ENCODE measurements around the gene MYL3.
"Not testable (repeated sequence)": the region's sequence is repeated elsewhere in the genome, so short reads cannot be mapped to it uniquely, and the experiment has no call there.

Gene MYL3

GRCh38 chr3:46863261-46863782 is at the start of gene MYL3:
MYL3 (minus strand) TSS chr3:46863444; CDS start chr3:46863390, 54 bp downstream.
- no peak for DNase-seq

DNA sequence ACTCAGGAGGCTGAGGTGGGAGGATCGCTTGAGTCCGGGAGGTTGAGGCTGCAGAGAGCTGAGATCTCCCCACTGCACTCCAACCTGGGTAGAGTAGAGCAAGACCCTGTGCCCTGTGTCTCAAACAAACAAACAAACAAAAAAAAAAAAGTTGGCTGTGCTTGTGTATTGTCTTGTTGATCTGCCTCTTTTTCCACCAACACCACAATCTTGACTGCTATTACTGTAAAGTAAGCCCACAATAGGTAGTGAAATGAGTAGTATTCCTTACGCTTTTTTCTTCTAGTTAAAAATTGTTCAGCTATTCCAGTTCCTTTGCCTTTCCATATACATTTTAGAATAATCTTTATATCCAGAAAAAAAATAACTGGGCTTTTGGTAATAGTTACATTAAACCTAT is 49.7 kb upstream of the MYL3 start:
- DNase-seq: no peak

GRCh38 chr3:46910914-46911313 is 47.7 kb upstream of the MYL3 start:
- not testable (repeated sequence) for DNase-seq

GRCh38 chr3:46910166-46910760 is 47.0 kb upstream of the MYL3 start:
- DNase-seq: no peak

DNA sequence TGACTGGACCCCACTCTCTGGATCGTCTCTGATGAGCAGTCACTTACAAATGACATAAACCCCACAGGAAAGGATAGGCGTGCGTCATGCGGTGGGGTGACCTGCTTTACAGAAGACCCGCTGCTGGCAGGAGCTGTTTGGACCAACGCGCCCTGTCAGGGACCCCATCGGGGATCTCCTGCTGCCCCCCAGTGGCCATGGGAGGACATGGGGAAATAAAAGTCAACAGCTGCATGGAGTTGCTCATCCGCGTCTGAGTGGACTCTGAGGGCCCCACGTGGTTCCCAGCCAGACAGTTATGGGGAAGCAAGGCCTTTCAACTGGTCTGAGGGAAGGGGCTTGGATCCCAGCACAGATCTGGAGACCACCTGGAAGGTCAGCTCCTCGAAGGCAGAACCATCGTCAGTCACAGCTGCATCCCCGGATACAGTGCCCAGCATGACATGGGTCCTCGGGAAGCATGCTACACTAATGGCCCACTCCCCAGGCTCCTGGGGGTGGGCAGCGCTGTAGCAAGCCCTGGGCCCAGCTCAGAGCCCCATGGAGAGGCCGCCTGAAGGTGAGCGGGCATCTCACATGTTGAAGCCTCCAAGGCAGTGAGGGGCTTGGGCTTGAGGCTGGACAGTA is 46.4 kb upstream of the MYL3 start:
- peak; percentile 64 for DNase-seq

DNA sequence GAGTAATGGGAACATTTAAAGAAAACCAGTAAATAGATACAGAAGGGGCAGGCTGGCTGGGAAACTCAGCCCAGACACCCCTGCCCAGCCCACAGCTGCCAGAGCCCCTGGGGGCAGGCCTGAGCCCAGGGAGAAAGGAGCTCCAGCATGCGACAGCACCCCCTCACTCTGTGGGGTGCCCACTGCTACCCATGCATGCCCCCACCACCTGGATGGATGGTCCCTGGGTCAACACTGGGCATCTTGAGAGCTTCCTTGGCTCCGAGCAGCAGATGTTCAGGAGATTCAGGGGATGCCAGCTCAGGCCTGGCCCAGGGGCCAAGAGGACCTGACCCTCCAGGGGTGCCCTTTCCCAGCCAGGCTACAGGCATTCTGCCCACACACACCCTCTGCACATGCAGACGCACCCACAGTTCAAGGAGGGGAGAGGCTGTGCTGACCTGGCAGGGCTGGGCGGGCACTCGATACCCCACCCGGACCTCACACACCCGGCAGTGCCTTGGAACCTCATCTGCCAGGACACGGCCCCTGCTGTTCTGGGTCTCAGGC is 45.8 kb upstream of the MYL3 start:
- no peak for DNase-seq

DNA sequence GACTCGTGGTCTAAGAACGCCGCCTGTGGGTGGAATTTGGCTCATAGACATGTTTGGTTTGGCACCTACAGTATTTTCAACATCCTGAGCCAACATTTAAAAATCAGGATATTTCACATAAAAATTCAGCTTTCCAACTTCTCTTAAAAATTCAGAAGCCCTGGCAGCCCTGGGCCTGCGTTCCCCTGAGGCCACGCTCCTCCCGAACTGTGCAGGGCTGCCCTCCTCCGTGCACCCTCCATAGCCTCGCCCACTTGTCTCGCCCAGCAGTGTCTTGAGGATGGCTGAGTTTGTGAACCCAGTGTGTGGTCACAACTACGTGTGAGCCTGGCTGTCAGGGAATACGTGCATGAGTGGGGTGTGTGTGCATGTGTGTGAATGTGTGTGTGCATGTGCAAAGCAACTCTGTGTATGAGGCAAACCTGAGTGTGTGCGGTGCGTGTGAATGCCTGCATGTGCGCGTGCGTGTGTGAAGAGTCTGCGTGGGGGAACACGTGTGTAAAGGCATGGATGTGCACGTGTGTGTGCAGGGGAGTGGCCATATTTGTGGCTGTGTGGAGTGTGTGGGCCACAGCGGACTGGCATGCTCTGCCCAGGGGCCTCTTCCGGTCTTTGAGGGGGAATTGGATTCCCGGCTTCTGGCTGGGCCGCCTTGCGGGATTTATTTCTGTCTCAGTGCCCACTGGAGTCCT is 45.2 kb upstream of the MYL3 start:
- DNase-seq: no peak

- no peak for DNase-seq
Observed at GRCh38 chr3:46907960-46908293, 44.7 kb upstream of the MYL3 start.

GRCh38 chr3:46907271-46907670 is 44.0 kb upstream of the MYL3 start:
- no peak for DNase-seq

DNA sequence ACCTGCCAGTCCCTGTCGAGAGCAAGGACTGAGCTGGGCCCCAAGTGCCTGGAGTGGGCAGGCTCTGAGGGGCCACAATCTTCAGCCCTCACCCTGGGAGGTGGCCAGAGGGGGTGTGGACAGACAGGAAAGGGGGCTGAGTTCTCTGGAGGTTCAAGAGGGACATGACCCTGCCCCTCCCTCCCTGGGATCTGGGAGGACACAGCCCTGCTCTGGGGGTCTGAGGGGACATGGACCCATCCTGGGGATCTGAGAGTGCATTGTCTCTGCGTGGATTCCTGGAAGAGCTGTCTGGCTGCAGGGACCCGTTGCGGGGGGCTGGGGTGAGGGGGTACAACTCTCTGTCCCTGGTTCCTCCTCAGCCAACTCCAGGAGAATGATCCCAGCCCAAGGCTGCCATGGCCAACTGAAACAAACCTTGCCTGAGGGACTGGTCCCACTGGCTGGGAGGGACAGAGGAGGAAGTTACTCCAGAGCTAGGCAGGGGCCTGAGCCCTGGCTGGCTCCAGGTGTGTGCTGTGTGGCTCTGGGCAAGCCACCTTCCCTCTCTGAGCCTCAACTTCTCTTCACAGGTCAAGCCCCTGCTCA is 43.3 kb upstream of the MYL3 start:
- DNase-seq: no peak

GRCh38 chr3:46905661-46906451 is 42.6 kb upstream of the MYL3 start:
- DNase-seq: no peak

GRCh38 chr3:46905213-46905560 is 41.9 kb upstream of the MYL3 start:
- DNase-seq: no peak

- DNase-seq: no peak
Observed at GRCh38 chr3:46904303-46905212, 41.3 kb upstream of the MYL3 start.

GRCh38 chr3:46903341-46904302 is 40.4 kb upstream of the MYL3 start:
- DNase-seq: no peak

DNA sequence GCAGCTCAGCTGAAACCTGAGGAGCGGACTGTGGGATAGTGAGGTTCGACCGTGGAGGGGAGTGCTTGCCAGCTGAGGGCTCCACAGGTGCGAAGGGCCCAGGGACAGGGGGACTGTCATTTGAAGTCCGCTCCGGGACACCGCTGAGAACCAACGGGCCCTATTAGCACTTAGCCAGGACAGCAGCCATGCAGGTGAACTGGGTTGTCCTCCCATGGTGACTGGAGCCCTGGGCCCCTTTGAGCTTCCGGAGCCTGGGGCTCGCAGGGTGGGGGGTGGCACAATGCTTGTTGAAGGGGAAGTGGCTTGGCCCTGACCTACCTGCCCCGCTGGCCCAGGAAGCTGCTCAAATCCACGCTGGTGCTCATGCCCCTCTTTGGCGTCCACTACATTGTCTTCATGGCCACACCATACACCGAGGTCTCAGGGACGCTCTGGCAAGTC is 39.0 kb upstream of the MYL3 start:
- no peak for DNase-seq

DNA sequence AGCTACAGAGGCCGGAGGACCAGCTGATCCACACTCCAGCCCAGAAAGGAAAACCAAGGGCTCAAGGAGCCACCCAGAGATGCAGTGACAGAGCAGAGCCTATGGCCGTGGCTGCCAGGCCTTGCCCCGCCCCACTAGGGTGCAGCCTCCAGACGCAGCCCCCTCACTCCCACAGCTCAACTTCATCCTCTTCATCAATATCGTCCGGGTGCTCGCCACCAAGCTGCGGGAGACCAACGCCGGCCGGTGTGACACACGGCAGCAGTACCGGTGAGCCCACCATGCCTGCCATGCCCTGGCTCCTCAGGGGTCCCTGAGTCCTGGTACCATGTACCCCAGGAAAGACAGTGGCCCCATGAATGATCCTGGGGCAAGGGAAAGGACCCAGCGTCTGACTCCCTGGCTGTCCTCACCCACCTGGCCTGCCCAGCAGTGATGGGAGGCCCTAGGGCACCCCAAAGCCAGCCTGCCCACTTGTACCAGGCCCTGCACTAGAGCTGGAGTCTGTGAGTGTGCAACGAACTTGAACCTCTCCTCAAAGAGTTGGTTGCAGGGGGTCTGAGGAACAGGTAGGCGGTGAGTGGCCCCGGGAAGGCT is 38.4 kb upstream of the MYL3 start:
- no peak for DNase-seq

DNA sequence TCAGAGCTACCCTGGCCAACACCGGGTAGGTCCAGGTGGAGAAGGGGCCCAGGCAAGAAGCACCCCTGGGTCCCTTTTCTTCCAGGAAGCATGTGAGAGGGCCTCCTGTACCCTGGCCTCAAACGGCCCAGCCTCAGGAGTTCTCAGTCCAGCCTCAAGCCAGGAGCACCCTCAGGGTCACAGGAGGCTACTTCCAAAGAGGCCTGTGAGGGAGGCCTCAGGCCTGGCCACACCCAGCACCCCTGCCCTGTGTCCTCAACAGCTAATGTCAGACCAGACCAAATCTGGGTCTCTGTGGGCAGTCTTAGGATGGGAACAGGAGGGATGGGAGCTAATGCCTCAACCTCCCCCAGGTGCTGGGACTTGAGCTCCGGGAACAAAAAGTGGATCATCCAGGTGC is 37.8 kb upstream of the MYL3 start:
- DNase-seq: no peak

- DNase-seq: no peak
Observed at GRCh38 chr3:46900356-46900755, 37.1 kb upstream of the MYL3 start.

- no peak for DNase-seq
Observed at GRCh38 chr3:46900007-46900292, 36.7 kb upstream of the MYL3 start.

Data from activated effector memory CD4-positive, alpha-beta T cell treated with Interleukin-2 at 50 U/mL for 16 hours (primary cell).